Fibroblast of villous mesenchyme (primary cell): ENCODE measurements around the gene CACNA2D2. TPM values are rescaled to one million over a fixed set of nuclear protein-coding genes. Genes with fewer than 3 reads are reported as not detected.

Experiments used
- DNase-seq: peaks from one replicate; pipeline ENCODE4 v3.0.0-alpha.2; 2010; ENCODE audit warnings: low read depth
- H3K4me3 ChIP-seq: 2 replicates; pipeline ENCODE4 v1.5.1; 2011; ENCODE audit warnings: low read depth, mild to moderate bottlenecking, low read length
- total RNA-seq: library from RNA; depleted of rRNA; stranded (reverse); fragments of >200 nt; gene quantifications from 2 replicates; pipeline ENCODE4 v1.2.3, GENCODE V29; 2012
- TF ChIP-seq, protein P1 (sequence below): IDR thresholded peaks from 2 replicates; pipeline ENCODE4 v1.5.1; 2012; ENCODE audit warnings: low read depth, mild to moderate bottlenecking, low read length; ENCODE audit not compliant: insufficient read depth

CACNA2D2 gene
- total RNA-seq, 1 donor = not detected

GRCh38 chr3:50352781-50353180 is 150.7 kb downstream of the CACNA2D2 start:
- no peak overlapping the region for H3K4me3 ChIP-seq
- DNase-seq = no peak
- TF ChIP-seq, protein P1, sequence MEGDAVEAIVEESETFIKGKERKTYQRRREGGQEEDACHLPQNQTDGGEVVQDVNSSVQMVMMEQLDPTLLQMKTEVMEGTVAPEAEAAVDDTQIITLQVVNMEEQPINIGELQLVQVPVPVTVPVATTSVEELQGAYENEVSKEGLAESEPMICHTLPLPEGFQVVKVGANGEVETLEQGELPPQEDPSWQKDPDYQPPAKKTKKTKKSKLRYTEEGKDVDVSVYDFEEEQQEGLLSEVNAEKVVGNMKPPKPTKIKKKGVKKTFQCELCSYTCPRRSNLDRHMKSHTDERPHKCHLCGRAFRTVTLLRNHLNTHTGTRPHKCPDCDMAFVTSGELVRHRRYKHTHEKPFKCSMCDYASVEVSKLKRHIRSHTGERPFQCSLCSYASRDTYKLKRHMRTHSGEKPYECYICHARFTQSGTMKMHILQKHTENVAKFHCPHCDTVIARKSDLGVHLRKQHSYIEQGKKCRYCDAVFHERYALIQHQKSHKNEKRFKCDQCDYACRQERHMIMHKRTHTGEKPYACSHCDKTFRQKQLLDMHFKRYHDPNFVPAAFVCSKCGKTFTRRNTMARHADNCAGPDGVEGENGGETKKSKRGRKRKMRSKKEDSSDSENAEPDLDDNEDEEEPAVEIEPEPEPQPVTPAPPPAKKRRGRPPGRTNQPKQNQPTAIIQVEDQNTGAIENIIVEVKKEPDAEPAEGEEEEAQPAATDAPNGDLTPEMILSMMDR = peak; percentile 29

DNA sequence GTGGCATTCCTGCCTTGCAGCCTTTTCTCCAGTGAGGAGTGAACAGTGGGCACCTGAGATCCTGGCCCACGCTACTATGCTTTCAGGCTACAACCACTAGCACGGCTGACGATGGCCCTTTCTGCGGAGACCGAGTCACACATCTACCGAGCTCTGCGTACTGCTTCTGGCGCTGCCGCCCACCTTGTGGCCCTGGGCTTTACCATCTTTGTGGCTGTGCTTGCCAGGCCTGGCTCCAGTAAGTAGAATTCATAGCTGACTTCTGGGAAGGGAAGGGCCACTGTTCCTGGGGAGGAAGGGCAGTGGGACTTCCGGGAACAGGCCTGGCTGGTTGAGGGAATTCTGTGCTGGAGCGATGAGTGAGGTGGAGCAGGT is 152.1 kb downstream of the CACNA2D2 start:
- peak overlapping the region; percentile 97 for H3K4me3 ChIP-seq
- DNase-seq = no peak
- TF ChIP-seq, protein P1 = no peak

- TF ChIP-seq, protein P1 = no peak
- DNase-seq = peak; percentile 94
- peak within 1 kb of the TSS; percentile 97 for H3K4me3 ChIP-seq
These were observed 152.7 kb downstream of the CACNA2D2 start, which contains the start of the genes CYB561D2 and NPRL2 for GRCh38 chr3:50350527-50351322. CYB561D2 (plus strand) TSS chr3:50350862; CDS start chr3:50351434, 572 bp downstream. NPRL2 (minus strand) TSS chr3:50350775; CDS start chr3:50350652, 123 bp downstream.

GRCh38 chr3:50350213-50350526 is 153.3 kb downstream of the CACNA2D2 start:
- no peak for DNase-seq
- TF ChIP-seq, protein P1 = no peak
- H3K4me3 ChIP-seq = peak overlapping the region; percentile 97

DNA sequence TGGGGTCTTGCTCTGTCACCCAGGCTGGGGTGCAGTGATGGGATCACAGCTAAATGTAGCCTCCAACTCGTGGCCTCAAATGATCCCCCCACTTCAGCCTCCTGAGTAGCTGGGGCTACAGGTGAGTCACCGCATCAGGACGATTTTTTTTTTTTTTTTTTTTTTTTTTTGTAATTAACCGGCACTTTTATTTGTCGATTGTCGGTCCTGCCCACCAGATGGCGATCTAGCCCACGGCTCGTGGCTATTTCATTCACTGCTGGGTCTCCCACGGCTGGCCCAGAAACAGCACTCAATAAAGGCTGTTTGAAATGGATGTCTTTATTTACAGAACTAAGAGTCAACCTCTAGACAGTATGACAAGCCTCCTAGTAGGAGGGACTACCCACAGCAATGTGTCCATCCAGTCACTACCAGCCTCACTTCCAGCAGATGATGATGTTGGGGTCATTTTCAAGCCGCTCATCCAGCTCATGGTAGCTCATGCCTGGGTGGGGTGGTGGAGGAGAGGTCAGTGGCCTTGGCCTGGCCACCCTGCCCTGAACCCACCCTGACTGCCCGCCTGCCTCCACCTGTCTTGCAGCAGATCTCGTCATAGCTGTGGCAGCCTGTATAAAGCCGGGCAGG is 156.1 kb downstream of the CACNA2D2 start:
- peak; percentile 72 for DNase-seq
- H3K4me3 ChIP-seq = no peak overlapping the region
- TF ChIP-seq, protein P1 = peak; percentile 61

DNA sequence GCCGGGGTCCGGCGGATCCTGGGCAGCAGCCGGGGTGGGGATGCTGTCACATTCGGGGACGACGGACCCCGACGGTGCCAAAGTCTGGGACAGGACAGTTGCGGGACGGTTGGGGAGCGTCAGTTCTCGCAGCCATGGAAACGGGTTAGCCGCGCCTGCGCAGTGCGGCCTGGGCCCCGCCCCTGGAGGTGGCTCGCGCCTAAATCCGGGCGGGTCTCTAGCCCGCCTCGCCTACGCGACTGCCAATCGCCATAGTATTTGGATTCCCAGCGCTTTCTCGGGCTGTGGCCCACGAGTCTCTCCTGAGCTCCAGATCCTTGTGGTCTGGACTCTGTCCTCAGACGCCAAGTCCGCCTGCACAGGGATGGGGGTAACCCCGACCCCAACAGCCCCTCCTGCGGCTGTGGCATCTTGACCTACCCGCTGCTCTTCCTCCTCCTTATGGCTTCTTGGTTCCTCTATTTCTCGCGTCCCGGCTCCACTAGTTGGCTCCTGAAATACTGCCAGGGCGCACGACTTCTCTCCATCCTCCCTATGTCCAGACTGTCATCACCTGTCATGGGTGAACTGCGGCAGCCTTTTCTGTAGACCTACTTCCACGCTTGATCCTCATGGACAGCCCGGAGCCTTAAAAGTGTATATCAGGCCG is 157.7 kb downstream of the CACNA2D2 start, which contains the start of gene ZMYND10:
Gene ZMYND10, minus strand, starts transcription at position 147 of the 649 bp plus-strand sequence. CDS start 153 bp downstream, outside the sequence.
- peak within 1 kb of the TSS; percentile 59 for H3K4me3 ChIP-seq
- TF ChIP-seq, protein P1 = no peak
- peak; percentile 51 for DNase-seq
